Sigmoid colon (tissue), 4 donors: ENCODE measurements around the gene GSTCD.
"Not testable (repeated sequence)": the region's sequence is repeated elsewhere in the genome, so short reads cannot be mapped to it uniquely, and the experiment has no call there.

Source experiments
- EP300 ChIP-seq, 4 donors: sonication (generic); formaldehyde crosslinking; IDR thresholded peaks; one replicate each; pipeline ENCODE4 v1.6.1; 2017; ENCODE audit warnings: antibody characterized with exemption in 4 of 4
- POLR2A ChIP-seq, 2 donors: fragments of 450-650 bp; IDR thresholded peaks; one replicate each; pipeline ENCODE4 v1.6.1; 2016; ENCODE audit warnings: antibody characterized with exemption in 2 of 2, mild to moderate bottlenecking in 2 of 2, moderate library complexity in 2 of 2
- TF ChIP-seq, protein P1 (sequence below), 4 experiments: fragments of 450-650 bp in 3 of 4; fragments of 200-600 bp in 1 of 4; IDR thresholded peaks; one replicate each; pipeline ENCODE4 v1.5.1; 2016 to 2019; ENCODE audit warnings: antibody characterized with exemption in 4 of 4, mild to moderate bottlenecking in 3 of 4, moderate library complexity in 2 of 4

- TF ChIP-seq, protein P1, sequence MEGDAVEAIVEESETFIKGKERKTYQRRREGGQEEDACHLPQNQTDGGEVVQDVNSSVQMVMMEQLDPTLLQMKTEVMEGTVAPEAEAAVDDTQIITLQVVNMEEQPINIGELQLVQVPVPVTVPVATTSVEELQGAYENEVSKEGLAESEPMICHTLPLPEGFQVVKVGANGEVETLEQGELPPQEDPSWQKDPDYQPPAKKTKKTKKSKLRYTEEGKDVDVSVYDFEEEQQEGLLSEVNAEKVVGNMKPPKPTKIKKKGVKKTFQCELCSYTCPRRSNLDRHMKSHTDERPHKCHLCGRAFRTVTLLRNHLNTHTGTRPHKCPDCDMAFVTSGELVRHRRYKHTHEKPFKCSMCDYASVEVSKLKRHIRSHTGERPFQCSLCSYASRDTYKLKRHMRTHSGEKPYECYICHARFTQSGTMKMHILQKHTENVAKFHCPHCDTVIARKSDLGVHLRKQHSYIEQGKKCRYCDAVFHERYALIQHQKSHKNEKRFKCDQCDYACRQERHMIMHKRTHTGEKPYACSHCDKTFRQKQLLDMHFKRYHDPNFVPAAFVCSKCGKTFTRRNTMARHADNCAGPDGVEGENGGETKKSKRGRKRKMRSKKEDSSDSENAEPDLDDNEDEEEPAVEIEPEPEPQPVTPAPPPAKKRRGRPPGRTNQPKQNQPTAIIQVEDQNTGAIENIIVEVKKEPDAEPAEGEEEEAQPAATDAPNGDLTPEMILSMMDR (IDR thresholded peaks at IDR 0.05): not testable (repeated sequence)
- TF ChIP-seq EP300, POLR2A (IDR thresholded peaks at IDR 0.05): not testable (repeated sequence)
Measured at GRCh38 chr4:105772065-105772464, 63.5 kb downstream of the GSTCD start.
